ENCODE results near the gene SPAG8. TPM values are rescaled to one million over a fixed set of nuclear protein-coding genes. Genes with fewer than 3 reads are reported as not detected.

The SPAG8 gene
- total RNA-seq, 2 donors from 2014 or later, result 1.1 to 1.4 TPM

DNA sequence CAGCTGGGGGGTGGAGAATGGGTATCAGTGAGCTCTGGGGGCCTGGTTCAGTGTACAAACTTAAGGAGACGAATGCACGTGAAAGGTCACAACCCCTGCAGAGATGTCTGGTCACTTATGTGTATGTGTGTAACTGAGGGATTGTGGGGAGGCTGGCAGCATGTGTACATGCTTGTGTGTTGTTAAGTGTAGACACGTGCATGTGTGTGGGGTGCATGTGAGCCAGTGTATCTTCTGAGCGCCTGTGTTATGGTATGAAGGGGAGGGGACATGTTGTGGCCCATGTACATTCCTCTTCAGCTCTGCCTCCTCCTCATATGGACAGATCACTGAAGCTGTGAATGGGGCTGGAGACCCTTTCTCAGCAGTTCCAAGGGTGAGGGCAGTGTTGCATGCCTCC, 19.0 kb upstream of the SPAG8 start:
- Mint-ChIP-seq H3K4me3 (no peak overlapping the region), H3K36me3 (ENCODE audit: insufficient read depth in 2 of 2) (no peaks in the 10 kb centered on the region), H3K27ac (no peak overlapping the region), H3K4me1 (ENCODE audit: low read depth) (peaks cover 40% of the 10 kb centered on the region), H3K9me3 (no peaks in the 10 kb centered on the region), H3K27me3 (ENCODE audit: low read depth) (peaks cover 10% of the 10 kb centered on the region)
- ATAC-seq (replicated peaks in 1 of 2) (no peak), DNase-seq (no peak)

DNA sequence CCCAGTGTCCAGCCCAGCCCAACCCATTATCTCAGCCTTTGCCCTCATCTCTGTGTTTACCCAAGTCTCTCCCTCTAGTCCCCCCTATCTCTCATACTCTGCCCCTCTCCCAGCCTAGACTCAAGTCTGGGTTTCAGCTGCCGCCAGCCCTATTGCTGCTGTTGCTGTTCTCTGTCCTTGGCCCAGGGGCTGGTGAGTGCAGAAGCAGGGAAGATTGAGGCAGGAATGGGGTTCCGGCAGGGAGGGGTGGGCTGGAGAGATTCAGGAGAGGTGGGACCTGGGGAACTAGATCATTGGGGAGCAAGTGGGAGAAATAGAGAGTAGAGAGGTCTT, 17.7 kb upstream of the SPAG8 start:
- no peak for DNase-seq
- no peak for ATAC-seq (replicated peaks in 1 of 2)
- Mint-ChIP-seq H3K4me3 (peak overlapping the region; percentile 74 to 89), H3K36me3 (ENCODE audit: insufficient read depth in 2 of 2) (no peaks in the 10 kb centered on the region), H3K27me3 (ENCODE audit: low read depth) (peaks cover 10% of the 10 kb centered on the region), H3K9me3 (no peaks in the 10 kb centered on the region), H3K27ac (no peak overlapping the region), H3K4me1 (ENCODE audit: low read depth) (peaks cover 47% of the 10 kb centered on the region)

DNA sequence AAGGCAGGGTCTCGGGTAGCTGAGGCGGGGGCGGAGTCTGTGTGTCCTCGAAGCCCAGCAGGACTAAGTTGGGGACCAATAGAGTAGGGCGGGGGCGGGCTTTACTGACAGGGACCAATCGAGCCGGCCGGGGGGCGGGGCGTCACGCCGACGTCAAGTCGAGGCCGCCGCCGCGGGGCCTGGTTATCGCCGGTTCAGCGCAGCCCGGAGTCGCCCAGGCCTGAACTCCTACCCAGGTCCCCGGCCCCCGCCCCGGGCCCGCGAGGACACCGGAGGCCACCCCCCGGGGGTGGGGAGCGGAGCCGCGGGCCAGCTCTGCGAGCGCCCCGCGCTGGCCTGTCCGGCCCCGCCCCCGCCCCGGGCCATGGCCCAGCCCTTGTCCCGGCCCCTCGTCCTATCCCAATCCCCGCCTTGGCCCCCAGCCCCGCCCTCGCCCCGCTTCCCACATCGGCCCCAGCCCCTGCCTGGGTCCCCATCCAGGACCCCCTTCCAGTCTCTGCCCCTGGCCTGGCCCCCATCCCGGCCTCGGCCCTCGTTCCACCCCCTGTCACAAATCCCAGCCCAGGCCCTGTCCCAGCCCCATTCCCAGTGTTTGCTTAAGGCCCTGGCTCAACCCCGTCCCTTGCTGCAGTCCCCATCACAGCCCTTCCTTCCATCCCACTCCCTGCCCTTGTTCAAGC, 17.2 kb upstream of the SPAG8 start, which contains the start of gene TMEM8B:
TSS of gene TMEM8B (plus strand) at position 145 of the 680 bp plus-strand sequence. CDS start at position 365, 220 bp downstream.
- Mint-ChIP-seq H3K4me3 (peak within 1 kb of the TSS; percentile 92 to 99), H3K27me3 (ENCODE audit: low read depth) (peaks cover 10% of the 10 kb centered on the region), H3K27ac (peak within 1 kb of the TSS; percentile 45)

DNA sequence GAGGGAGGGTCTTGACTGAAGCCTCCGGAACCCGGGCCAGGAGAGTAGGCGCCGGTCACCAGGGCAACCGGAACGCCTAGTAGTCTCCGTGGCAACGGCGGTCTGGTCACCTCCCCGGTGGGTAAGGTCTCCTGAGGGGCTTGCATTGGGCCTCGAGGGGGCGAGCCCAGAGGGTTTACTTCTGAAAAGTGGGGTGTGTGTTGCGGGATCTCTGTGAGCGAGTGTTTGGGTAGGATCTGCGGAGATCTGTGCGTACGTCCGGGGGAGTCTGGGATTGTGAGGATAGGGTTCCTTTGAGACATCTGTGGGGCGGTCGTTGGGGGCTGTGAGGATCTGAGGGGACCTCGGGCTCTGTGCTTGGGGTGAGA, 16.6 kb upstream of the SPAG8 start, which contains the start of gene FAM221B:
TSS of gene FAM221B (minus strand) at position 17 of the 368 bp plus-strand sequence. CDS start 2,571 bp downstream, outside the sequence.
- Mint-ChIP-seq H3K4me3 (peak within 1 kb of the TSS; percentile 92 to 99), H3K9me3 (no peaks in the 10 kb centered on the region), H3K27me3 (ENCODE audit: low read depth) (peaks cover 10% of the 10 kb centered on the region), H3K4me1 (ENCODE audit: low read depth) (peaks cover 43% of the 10 kb centered on the region), H3K36me3 (ENCODE audit: insufficient read depth in 2 of 2) (no peaks in the 10 kb centered on the region), H3K27ac (peak within 1 kb of the TSS; percentile 45)
- DNase-seq, result peak in 1 of 2 donors; percentile 42
- peak in 1 of 2 donors; percentile 17 for ATAC-seq (replicated peaks in 1 of 2)

More for the DNA sequence above, 17.2 kb upstream of the SPAG8 start, which contains the start of gene TMEM8B:
- ATAC-seq (replicated peaks in 1 of 2) (peak; percentile 93), DNase-seq (peak; percentile 93 to 94)
- Mint-ChIP-seq H3K9me3 (no peaks in the 10 kb centered on the region), H3K4me1 (ENCODE audit: low read depth) (peaks cover 43% of the 10 kb centered on the region), H3K36me3 (ENCODE audit: insufficient read depth in 2 of 2) (no peaks in the 10 kb centered on the region)

DNA sequence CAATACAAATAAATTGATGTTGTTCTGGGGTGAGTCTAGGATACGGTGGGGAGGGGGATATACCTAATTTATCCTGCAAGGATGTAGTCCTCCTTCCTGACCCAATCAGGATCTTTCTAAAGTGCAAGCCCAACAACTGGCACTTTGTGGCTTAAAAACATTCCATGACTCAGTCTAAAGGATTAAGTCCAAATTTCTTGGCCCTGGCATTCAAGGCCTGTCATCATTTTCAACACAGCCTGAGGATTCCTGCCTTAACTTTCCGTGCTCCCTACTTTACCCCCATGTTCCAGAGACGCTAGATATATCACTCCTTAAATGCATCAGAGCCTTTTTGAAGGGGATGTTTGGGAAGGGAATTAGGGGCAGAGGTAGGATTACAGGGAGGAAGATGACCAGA, 15.4 kb upstream of the SPAG8 start:
- H3K36me3 Mint-ChIP-seq (ENCODE audit: insufficient read depth in 2 of 2), result no peaks in the 10 kb centered on the region
- peaks cover 10% of the 10 kb centered on the region for H3K27me3 Mint-ChIP-seq (ENCODE audit: low read depth)
- H3K27ac Mint-ChIP-seq, result no peak overlapping the region
- ATAC-seq (replicated peaks in 1 of 2), result no peak
- DNase-seq, result no peak
- peaks cover 43% of the 10 kb centered on the region for H3K4me1 Mint-ChIP-seq (ENCODE audit: low read depth)
- H3K4me3 Mint-ChIP-seq, result peak overlapping the region; percentile 1 to 99
- H3K9me3 Mint-ChIP-seq, result no peaks in the 10 kb centered on the region

DNA sequence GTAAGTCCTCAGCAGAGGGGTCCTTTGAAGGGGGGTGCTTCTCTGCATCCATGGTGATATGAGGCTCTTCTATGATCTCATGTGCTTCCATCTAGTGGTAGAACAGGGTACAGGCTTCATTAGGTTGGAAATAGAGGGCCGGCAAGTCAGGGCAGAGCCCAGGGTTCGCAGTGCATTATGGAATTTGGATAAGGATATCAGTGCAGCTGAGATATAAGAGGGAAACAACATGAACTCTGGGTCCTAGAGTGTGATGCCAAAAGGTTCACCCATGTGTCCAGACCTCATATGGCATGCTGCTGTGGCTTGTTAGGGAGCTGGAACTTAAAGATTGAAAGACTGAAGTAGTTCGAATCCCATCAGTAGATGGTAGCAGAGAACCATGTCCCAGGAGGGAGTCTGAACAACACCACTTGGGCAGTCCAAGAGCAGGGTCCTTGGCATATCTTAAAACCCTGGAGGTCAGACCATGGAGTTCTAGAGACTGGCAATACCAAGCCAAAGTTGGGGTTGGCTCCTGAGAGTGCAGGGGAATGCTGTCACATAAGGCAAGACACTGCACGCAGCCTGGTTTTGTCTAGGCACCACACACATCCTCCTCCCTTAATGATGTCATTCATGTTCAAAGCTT, 14.1 kb upstream of the SPAG8 start:
- H3K4me3 Mint-ChIP-seq, result peak overlapping the region in 1 of 2 donors; percentile 7
- H3K27me3 Mint-ChIP-seq (ENCODE audit: low read depth), result peaks cover 10% of the 10 kb centered on the region
- peak; percentile 31 to 38 for DNase-seq
- H3K4me1 Mint-ChIP-seq (ENCODE audit: low read depth), result peaks cover 41% of the 10 kb centered on the region
- no peaks in the 10 kb centered on the region for H3K36me3 Mint-ChIP-seq (ENCODE audit: insufficient read depth in 2 of 2)
- H3K27ac Mint-ChIP-seq, result no peak overlapping the region
- no peaks in the 10 kb centered on the region for H3K9me3 Mint-ChIP-seq
- peak; percentile 35 to 41 for ATAC-seq (replicated peaks in 1 of 2)

DNA sequence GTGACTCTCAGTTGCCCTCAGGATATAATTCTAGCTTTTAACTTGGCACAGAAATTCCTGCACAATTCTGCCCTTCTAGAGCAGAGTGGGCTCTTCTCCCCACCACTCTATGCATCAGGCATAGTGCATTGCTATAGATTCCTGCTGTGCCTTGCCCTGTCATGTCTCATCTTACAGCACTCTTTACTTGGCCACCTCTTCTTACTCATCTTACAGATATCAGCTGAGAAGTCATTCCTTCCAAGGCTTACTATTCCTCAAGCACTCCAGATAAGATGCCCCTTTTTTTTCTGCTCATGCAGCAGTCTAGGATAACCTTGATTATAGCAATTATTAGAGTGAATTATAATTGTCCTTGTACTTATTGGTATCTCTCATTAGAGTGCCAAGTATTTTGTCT, 10.9 kb upstream of the SPAG8 start:
- ATAC-seq (replicated peaks in 1 of 2) (no peak), DNase-seq (no peak)
- peaks cover 10% of the 10 kb centered on the region for H3K27me3 Mint-ChIP-seq (ENCODE audit: low read depth)
- H3K36me3 Mint-ChIP-seq (ENCODE audit: insufficient read depth in 2 of 2), result no peaks in the 10 kb centered on the region
- H3K4me3 Mint-ChIP-seq, result no peak overlapping the region
- no peaks in the 10 kb centered on the region for H3K9me3 Mint-ChIP-seq
- H3K4me1 Mint-ChIP-seq (ENCODE audit: low read depth), result peaks cover 13% of the 10 kb centered on the region
- no peak overlapping the region for H3K27ac Mint-ChIP-seq

DNA sequence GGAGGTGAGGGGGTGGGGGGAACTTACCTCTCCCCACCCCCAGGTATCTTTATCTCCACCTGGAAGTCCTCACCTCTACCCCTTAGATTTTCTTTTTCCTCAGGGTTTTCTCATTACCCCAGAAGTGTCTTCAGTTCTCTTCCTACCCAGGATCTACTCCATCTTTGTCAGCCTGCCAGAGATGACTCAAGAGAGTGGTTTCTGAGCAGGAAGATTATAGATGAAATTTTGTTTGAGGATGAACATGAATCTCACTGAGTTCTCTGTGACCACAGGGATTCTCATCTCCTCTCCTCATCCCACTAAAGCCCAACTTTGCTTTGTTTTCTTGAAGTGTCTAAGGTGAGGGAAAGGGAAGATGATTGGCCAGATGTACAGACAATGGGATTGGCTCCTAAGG, 8.0 kb upstream of the SPAG8 start:
- no peak overlapping the region for H3K27ac Mint-ChIP-seq
- no peak for DNase-seq
- no peak for ATAC-seq (replicated peaks in 1 of 2)

DNA sequence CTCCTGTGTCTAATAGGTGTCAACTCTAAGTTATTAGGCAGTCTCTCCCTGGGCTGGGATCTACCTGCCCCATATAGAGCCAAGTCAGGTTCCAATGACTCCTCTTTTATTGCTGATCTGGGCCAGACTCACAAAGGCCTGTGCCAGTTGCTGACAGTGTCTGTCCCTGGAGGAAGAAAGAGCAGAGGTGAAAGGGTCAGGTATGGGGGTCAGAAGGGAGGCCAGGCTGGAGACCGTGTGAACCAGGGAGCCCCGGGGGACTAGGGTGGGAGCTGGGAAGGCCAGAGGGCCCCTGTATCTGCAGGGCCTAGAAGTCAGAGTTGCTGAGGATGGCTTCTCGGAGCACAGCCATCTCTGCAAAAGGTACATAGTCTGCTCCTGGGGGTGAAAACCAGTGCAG, 6.3 kb upstream of the SPAG8 start:
- Mint-ChIP-seq H3K9me3 (no peaks in the 10 kb centered on the region), H3K27ac (no peak overlapping the region), H3K27me3 (ENCODE audit: low read depth) (no peaks in the 10 kb centered on the region), H3K36me3 (ENCODE audit: insufficient read depth in 2 of 2) (peaks cover 0 to 3% of the 10 kb centered on the region in 2 donors), H3K4me3 (no peak overlapping the region), H3K4me1 (ENCODE audit: low read depth) (peaks cover 21% of the 10 kb centered on the region)
- ATAC-seq (replicated peaks in 1 of 2) (no peak), DNase-seq (no peak)

More for the DNA sequence above, 8.0 kb upstream of the SPAG8 start:
- Mint-ChIP-seq H3K9me3 (no peaks in the 10 kb centered on the region), H3K4me3 (no peak overlapping the region), H3K4me1 (ENCODE audit: low read depth) (peaks cover 11% of the 10 kb centered on the region), H3K36me3 (ENCODE audit: insufficient read depth in 2 of 2) (peaks cover 0 to 3% of the 10 kb centered on the region in 2 donors), H3K27me3 (ENCODE audit: low read depth) (no peaks in the 10 kb centered on the region)

DNA sequence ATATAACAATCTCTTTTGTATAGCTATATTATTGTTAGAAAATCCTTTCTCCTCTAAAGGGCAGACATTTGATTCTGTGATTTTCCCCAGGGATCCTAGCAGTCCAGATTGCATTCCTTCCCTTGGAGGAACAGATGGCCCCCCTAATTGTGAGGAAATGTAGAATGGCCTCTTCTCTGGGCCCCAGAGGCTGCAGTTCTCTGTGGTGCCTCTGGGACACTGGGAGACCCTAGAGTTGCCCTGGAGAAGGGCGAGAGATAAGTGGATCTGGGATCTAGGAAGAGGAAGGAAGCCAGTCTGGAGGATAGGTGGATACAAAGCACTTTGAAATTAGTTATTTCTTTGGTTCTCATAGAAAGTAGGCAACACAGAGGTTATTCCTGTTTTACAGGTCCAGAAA, 4.6 kb upstream of the SPAG8 start:
- no peaks in the 10 kb centered on the region for H3K27me3 Mint-ChIP-seq (ENCODE audit: low read depth)
- H3K4me3 Mint-ChIP-seq, result peak overlapping the region; percentile 86 to 89
- H3K36me3 Mint-ChIP-seq (ENCODE audit: insufficient read depth in 2 of 2), result peaks cover 0 to 6% of the 10 kb centered on the region in 2 donors
- DNase-seq (no peak), ATAC-seq (replicated peaks in 1 of 2) (no peak)
- no peaks in the 10 kb centered on the region for H3K9me3 Mint-ChIP-seq
- peaks cover 35% of the 10 kb centered on the region for H3K4me1 Mint-ChIP-seq (ENCODE audit: low read depth)
- H3K27ac Mint-ChIP-seq, result no peak overlapping the region

DNA sequence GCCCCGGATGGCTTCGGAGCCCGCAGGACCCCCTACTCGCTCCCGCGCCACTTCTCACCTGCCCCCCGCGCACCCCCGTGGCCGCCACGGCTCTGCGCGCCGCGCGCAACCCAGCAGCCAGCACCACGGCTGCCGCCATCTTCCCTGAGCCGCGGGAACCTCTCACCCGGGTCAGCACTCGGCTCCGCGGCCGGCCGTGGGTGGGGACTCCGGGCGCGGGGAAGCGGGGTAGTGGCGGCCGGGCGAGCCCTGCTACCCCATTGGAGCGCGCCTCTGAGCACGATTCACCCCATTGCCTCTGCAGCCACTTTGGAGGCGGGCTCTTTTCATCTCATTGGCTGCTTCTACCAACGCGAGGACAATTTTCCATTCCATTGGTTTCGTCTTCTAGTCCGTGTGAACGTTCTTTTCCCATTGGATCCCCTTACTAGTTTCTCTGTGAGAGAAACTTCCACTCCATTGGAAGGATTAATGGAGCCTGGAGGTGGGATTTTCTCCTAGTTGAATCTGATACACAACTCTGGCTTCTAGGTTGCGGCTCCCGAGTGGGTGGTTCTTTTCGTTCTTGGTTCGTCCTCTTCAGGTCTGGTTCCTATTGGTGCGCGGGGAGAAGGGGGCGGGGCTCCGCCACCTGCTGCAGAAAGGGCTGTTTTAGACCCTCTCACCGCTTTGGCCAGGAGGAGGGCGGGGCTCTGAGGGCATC, 2.9 kb upstream of the SPAG8 start, which contains the start of gene HINT2:
TSS of gene HINT2 (minus strand) at position 202 of the 703 bp plus-strand sequence. CDS start at position 139, 63 bp downstream.
- H3K36me3 Mint-ChIP-seq (ENCODE audit: insufficient read depth in 2 of 2), result peaks cover 0 to 6% of the 10 kb centered on the region in 2 donors
- ATAC-seq (replicated peaks in 1 of 2) (peak; percentile 85), DNase-seq (peak; percentile 97 to 99)
- H3K27ac Mint-ChIP-seq, result peak within 1 kb of the TSS; percentile 94
- peak within 1 kb of the TSS; percentile 86 to 89 for H3K4me3 Mint-ChIP-seq
- H3K9me3 Mint-ChIP-seq, result no peaks in the 10 kb centered on the region
- H3K27me3 Mint-ChIP-seq (ENCODE audit: low read depth), result no peaks in the 10 kb centered on the region
- peaks cover 47% of the 10 kb centered on the region for H3K4me1 Mint-ChIP-seq (ENCODE audit: low read depth)

DNA sequence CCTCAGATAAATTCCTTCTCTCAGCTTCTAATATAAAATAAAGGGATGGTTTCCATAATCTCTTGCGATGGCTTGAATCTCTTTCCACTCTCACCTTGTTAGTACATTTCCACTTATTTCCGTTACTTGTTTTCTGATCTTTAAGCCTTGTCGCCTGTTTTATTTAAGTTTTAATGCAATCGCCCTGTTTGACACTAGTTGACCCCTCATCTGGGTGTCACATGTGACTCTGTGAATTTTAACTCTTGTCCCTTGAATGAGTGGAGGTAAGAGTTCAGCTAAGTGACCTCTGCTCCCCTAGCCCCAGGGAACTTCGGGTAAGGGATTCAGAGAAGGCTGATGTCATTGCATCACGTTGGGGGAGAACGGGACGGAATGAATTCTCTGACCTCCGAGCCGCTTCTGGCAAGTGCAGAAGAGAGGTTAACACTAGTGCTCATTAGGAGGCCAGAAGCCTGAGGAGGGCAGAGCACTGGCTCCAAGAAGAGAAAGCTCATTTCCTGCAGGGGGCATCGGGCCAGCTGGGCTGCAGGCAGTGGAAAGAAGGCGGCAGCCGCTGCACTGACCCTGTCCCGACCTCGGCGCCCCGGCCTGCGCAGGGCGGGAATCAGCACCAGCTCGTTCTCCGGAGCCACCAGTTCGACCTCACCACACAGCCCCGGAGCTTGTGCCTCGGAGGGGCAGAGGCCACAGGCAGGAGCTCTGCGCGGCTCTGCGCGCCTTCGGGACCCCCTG, 2.2 kb upstream of the SPAG8 start:
- peak overlapping the region; percentile 94 for H3K27ac Mint-ChIP-seq
- peaks cover 47% of the 10 kb centered on the region for H3K4me1 Mint-ChIP-seq (ENCODE audit: low read depth)
- peak overlapping the region; percentile 86 to 89 for H3K4me3 Mint-ChIP-seq
- DNase-seq, result peak; percentile 53
- ATAC-seq (replicated peaks in 1 of 2), result peak; percentile 10 to 15
- no peaks in the 10 kb centered on the region for H3K27me3 Mint-ChIP-seq (ENCODE audit: low read depth)
- no peaks in the 10 kb centered on the region for H3K9me3 Mint-ChIP-seq
- H3K36me3 Mint-ChIP-seq (ENCODE audit: insufficient read depth in 2 of 2), result peaks cover 0 to 6% of the 10 kb centered on the region in 2 donors

Measured in activated T-cell treated with anti-CD3 and anti-CD28 coated beads, Interleukin-2, amount 50 U/mL, for 72 hours (primary cell).